Osteocyte (in vitro differentiated cells): ENCODE results near the gene RPS17. TPM values are rescaled to one million over a fixed set of nuclear protein-coding genes. Genes with fewer than 3 reads are reported as not detected.

Experiments
- DNase-seq: peaks from one replicate; pipeline ENCODE4 v3.0.0; 2021; ENCODE audit warnings: mixed read lengths; ENCODE audit not compliant: unreplicated experiment; ENCODE audit errors: extremely low spot score
- H3K27ac Mint-ChIP-seq: one replicate; pipeline ENCODE4 v1.8.0; 2021; ENCODE audit warnings: mild to moderate bottlenecking, mixed read lengths; ENCODE audit not compliant: unreplicated experiment
- H3K27me3 Mint-ChIP-seq: one replicate; pipeline ENCODE4 v1.8.0; 2021; ENCODE audit warnings: mixed read lengths; ENCODE audit not compliant: unreplicated experiment
- H3K36me3 Mint-ChIP-seq: one replicate; pipeline ENCODE4 v1.8.0; 2021; ENCODE audit warnings: mixed read lengths; ENCODE audit not compliant: unreplicated experiment
- H3K4me1 Mint-ChIP-seq: one replicate; pipeline ENCODE4 v1.8.0; 2021; ENCODE audit warnings: mixed read lengths; ENCODE audit not compliant: unreplicated experiment
- H3K4me3 Mint-ChIP-seq: one replicate; pipeline ENCODE4 v1.8.0; 2021; ENCODE audit warnings: mild to moderate bottlenecking, moderate library complexity, mixed read lengths; ENCODE audit not compliant: unreplicated experiment
- H3K9me3 Mint-ChIP-seq: one replicate; pipeline ENCODE4 v1.8.0; 2021; ENCODE audit warnings: mixed read lengths; ENCODE audit not compliant: unreplicated experiment
- CTCF ChIP-seq: fragments of 200-600 bp; sonication (generic); IDR thresholded peaks from 2 replicates; pipeline ENCODE4 v1.5.0; 2021; ENCODE audit warnings: antibody characterized with exemption, mild to moderate bottlenecking, moderate library complexity
- total RNA-seq: library from RNA; stranded (reverse); gene quantifications from 2 replicates; pipeline ENCODE4 v1.2.1, GENCODE V29; 2021

The RPS17 gene
- total RNA-seq, 1 donor from 2014 or later: 1,309 TPM

- no peaks in the 10 kb centered on the region for H3K27me3 Mint-ChIP-seq
- H3K4me3 Mint-ChIP-seq: no peak overlapping the region
- no peaks in the 10 kb centered on the region for H3K9me3 Mint-ChIP-seq
- peaks cover 30% of the 10 kb centered on the region for H3K36me3 Mint-ChIP-seq
- peak; percentile 71 for DNase-seq
- H3K27ac Mint-ChIP-seq: no peak overlapping the region
- peaks cover 11% of the 10 kb centered on the region for H3K4me1 Mint-ChIP-seq
- no peak for TF ChIP-seq CTCF
Measured at GRCh38 chr15:82532991-82533481, 7.2 kb downstream of the RPS17 start.

- peaks cover 25% of the 10 kb centered on the region for H3K36me3 Mint-ChIP-seq
- no peaks in the 10 kb centered on the region for H3K9me3 Mint-ChIP-seq
- TF ChIP-seq CTCF: no peak
- peak; percentile 77 for DNase-seq
- no peak overlapping the region for H3K27ac Mint-ChIP-seq
- H3K27me3 Mint-ChIP-seq: no peaks in the 10 kb centered on the region
- H3K4me1 Mint-ChIP-seq: peaks cover 7% of the 10 kb centered on the region
- no peak overlapping the region for H3K4me3 Mint-ChIP-seq
Measured at GRCh38 chr15:82532383-82532990, 7.8 kb downstream of the RPS17 start.

- DNase-seq: peak; percentile 80
- no peak for TF ChIP-seq CTCF
- Mint-ChIP-seq H3K4me3 (no peak overlapping the region), H3K27ac (no peak overlapping the region), H3K27me3 (peaks cover 6% of the 10 kb centered on the region), H3K4me1 (peaks cover 3% of the 10 kb centered on the region), H3K36me3 (peaks cover 19% of the 10 kb centered on the region), H3K9me3 (no peaks in the 10 kb centered on the region)
Measured at GRCh38 chr15:82531496-82532382, 8.5 kb downstream of the RPS17 start.

- peaks cover 12% of the 10 kb centered on the region for H3K36me3 Mint-ChIP-seq
- DNase-seq: peak; percentile 86
- H3K4me3 Mint-ChIP-seq: no peak overlapping the region
- TF ChIP-seq CTCF: peak; percentile 72
- no peaks in the 10 kb centered on the region for H3K9me3 Mint-ChIP-seq
- peaks cover 7% of the 10 kb centered on the region for H3K27me3 Mint-ChIP-seq
- peaks cover 3% of the 10 kb centered on the region for H3K4me1 Mint-ChIP-seq
- peak overlapping the region; percentile 28 for H3K27ac Mint-ChIP-seq
Measured at GRCh38 chr15:82530606-82531379, 9.5 kb downstream of the RPS17 start.
